GM21381 (cell line): Measurements from ENCODE around the gene FAM174B.
"Not testable (repeated sequence)": the region's sequence is repeated elsewhere in the genome, so short reads cannot be mapped to it uniquely, and the experiment has no call there.

Experiments
- ATAC-seq: cut with Tn5 transposase; IDR thresholded peaks from one replicate; pipeline ENCODE4 v1.9.1; 2021; ENCODE audit warnings: mild to moderate bottlenecking, moderate library complexity; ENCODE audit not compliant: unreplicated experiment

The FAM174B gene

GRCh38 chr15:92619145-92620101, 36.2 kb downstream of the FAM174B start:
- ATAC-seq = no peak

- no peak for ATAC-seq
These were observed 37.7 kb downstream of the FAM174B start for GRCh38 chr15:92617549-92618520.

GRCh38 chr15:92616621-92617548, 38.7 kb downstream of the FAM174B start:
- ATAC-seq = no peak

- no peak for ATAC-seq
These were observed 40.5 kb downstream of the FAM174B start for GRCh38 chr15:92614791-92615785.

GRCh38 chr15:92614301-92614700, 41.3 kb downstream of the FAM174B start:
- no peak for ATAC-seq

- no peak for ATAC-seq
These were observed 41.7 kb downstream of the FAM174B start for GRCh38 chr15:92613841-92614240.

GRCh38 chr15:92612891-92613290, 42.7 kb downstream of the FAM174B start:
- ATAC-seq = no peak

- ATAC-seq = no peak
These were observed 43.4 kb downstream of the FAM174B start for GRCh38 chr15:92611995-92612745.

- no peak for ATAC-seq
These were observed 44.4 kb downstream of the FAM174B start for GRCh38 chr15:92611150-92611549.

- no peak for ATAC-seq
These were observed 45.5 kb downstream of the FAM174B start for GRCh38 chr15:92610101-92610520.

GRCh38 chr15:92608866-92609700, 46.5 kb downstream of the FAM174B start:
- no peak for ATAC-seq

GRCh38 chr15:92606836-92607150, 48.8 kb downstream of the FAM174B start:
- ATAC-seq = not testable (repeated sequence)

- no peak for ATAC-seq
These were observed 49.3 kb downstream of the FAM174B start for GRCh38 chr15:92606126-92606835.

- ATAC-seq = no peak
These were observed 50.2 kb downstream of the FAM174B start for GRCh38 chr15:92605225-92605944.

GRCh38 chr15:92603743-92604470, 51.7 kb downstream of the FAM174B start:
- no peak for ATAC-seq

- no peak for ATAC-seq
These were observed 52.3 kb downstream of the FAM174B start for GRCh38 chr15:92603278-92603677.
